PC-9 (cell line): ENCODE results near the gene PPFIA4. TPM values are rescaled to one million over a fixed set of nuclear protein-coding genes. Genes with fewer than 3 reads are reported as not detected.
"Not testable (repeated sequence)": the region's sequence is repeated elsewhere in the genome, so short reads cannot be mapped to it uniquely, and the experiment has no call there.

ENCODE experiments used
- BruUV-seq: library from RNA; stranded (reverse); fragments of 400-500 nt; replicated peaks from 2 replicates; lab custom pipeline; 2021; lab: Mats Ljungman, UMichigan
- CTCF ChIA-PET: fragments of 300-600 bp; sonication (Branson Sonifier 250); formaldehyde crosslinking; loops from one replicate; lab custom pipeline; 2022; ENCODE audit warnings: antibody characterized with exemption; lab: Charles Lee
- POLR2A ChIA-PET: fragments of 300-600 bp; sonication (Branson Sonifier 250); formaldehyde crosslinking; loops from one replicate; lab custom pipeline; 2022; ENCODE audit warnings: antibody characterized with exemption; ENCODE audit not compliant: unreplicated experiment; lab: Charles Lee
- DNase-seq, 2 experiments: peaks; one replicate each; pipeline versions ENCODE4 v3.0.0 to v3.0.0-alpha.2; 2015 to 2022; ENCODE audit warnings: mixed read lengths in 1 of 2
- H2AFZ ChIP-seq: fragments of 200-600 bp; sonication (generic); 2 replicates; pipeline ENCODE4 v1.8.1; 2017; ENCODE audit warnings: antibody characterized with exemption
- H3F3A ChIP-seq: fragments of 200-600 bp; sonication (generic); 2 replicates; pipeline ENCODE4 v1.8.1; 2017; ENCODE audit warnings: antibody characterized with exemption, mild to moderate bottlenecking, low read depth; ENCODE audit not compliant: insufficient read depth
- H3K27ac ChIP-seq: fragments of 200-600 bp; sonication (generic); 2 replicates; pipeline ENCODE4 v1.6.1; 2016; ENCODE audit warnings: mixed run types
- H3K27me3 ChIP-seq: fragments of 200-600 bp; sonication (generic); 2 replicates; pipeline ENCODE4 v1.6.1; 2016; ENCODE audit warnings: low read depth, mixed run types; ENCODE audit not compliant: insufficient read depth
- H3K36me3 ChIP-seq: fragments of 200-600 bp; sonication (generic); 2 replicates; pipeline ENCODE4 v1.6.1; 2016; ENCODE audit warnings: low read depth, mixed run types
- H3K4me1 ChIP-seq: fragments of 200-600 bp; sonication (generic); replicated peaks from 2 replicates; pipeline ENCODE4 v1.6.1; 2016; ENCODE audit warnings: mixed run types; ENCODE audit not compliant: insufficient read depth
- H3K4me2 ChIP-seq: fragments of 200-600 bp; sonication (generic); 2 replicates; pipeline ENCODE4 v1.6.1; 2017; ENCODE audit warnings: mixed run types
- H3K4me3 ChIP-seq: fragments of 200-600 bp; sonication (generic); 2 replicates; pipeline ENCODE4 v1.6.1; 2016; ENCODE audit warnings: mixed run types
- H3K79me2 ChIP-seq: fragments of 200-600 bp; sonication (generic); 2 replicates; pipeline ENCODE4 v1.6.1; 2017; ENCODE audit warnings: low read depth, mixed run types
- H3K9me2 ChIP-seq: fragments of 200-600 bp; sonication (generic); 2 replicates; pipeline ENCODE4 v1.8.1; 2017; ENCODE audit warnings: mild to moderate bottlenecking; ENCODE audit not compliant: insufficient read depth
- H3K9me3 ChIP-seq: fragments of 200-600 bp; sonication (generic); 2 replicates; pipeline ENCODE4 v1.8.1; 2016; ENCODE audit warnings: low read depth; ENCODE audit not compliant: insufficient read depth
- H4K20me1 ChIP-seq: fragments of 200-600 bp; sonication (generic); 2 replicates; pipeline ENCODE4 v1.8.1; 2017; ENCODE audit not compliant: insufficient read depth
- CTCF ChIP-seq: fragments of 200-600 bp; sonication (generic); conservative IDR thresholded peaks from 2 replicates; pipeline ENCODE4 v1.6.1; 2017; ENCODE audit warnings: mixed run types, antibody characterized with exemption, mild to moderate bottlenecking, moderate library complexity
- EZH2 ChIP-seq: fragments of 200-600 bp; sonication (generic); IDR thresholded peaks from 2 replicates; pipeline ENCODE4 v1.8.0; 2017; ENCODE audit warnings: antibody characterized with exemption, low read depth
- intact Hi-C: fragments of 100-400 bp; cut with micrococcal nuclease; formaldehyde crosslinking; loops from one replicate; pipeline ENCODE4 v1.10.0; 2022; ENCODE audit not compliant: unreplicated experiment
- total RNA-seq: library from RNA; stranded (reverse); gene quantifications from 2 replicates; pipeline ENCODE4 v1.2.3, GENCODE V29; 2021

Gene PPFIA4
- total RNA-seq, 1 experiment from 2014 or later: 1.2 TPM

GRCh38 chr1:202981939-202982338 lies 44.4 kb upstream of the PPFIA4 start:
- H3K9me2 ChIP-seq: no peaks in the 10 kb centered on the region
- no peaks in the 10 kb centered on the region for H3K36me3 ChIP-seq
- no peak overlapping the region for H3K27ac ChIP-seq
- no peak for TF ChIP-seq EZH2
- no peak for TF ChIP-seq CTCF
- no TSS peak for BruUV-seq
- ChIA-PET CTCF (interaction anchor here (0.7 kb wide), 3 partner anchors 17 to 637 kb away, joined by 4 to 6 read pairs (median 6); no protein-coding TSS in a partner anchor), POLR2A (no interaction called here)
- H3K4me1 ChIP-seq: peaks cover 6% of the 10 kb centered on the region; the same call in 1 of the 2 replicates
- no peak overlapping the region for H3K4me3 ChIP-seq
- DNase-seq: no peak
- H3K79me2 ChIP-seq: no peaks in the 10 kb centered on the region
- H3K27me3 ChIP-seq: 0 out of 2 replicates have a peak, but pooled peaks cover 3% of the 10 kb centered on the region
- H4K20me1 ChIP-seq: no peaks in the 10 kb centered on the region
- H2AFZ ChIP-seq: no peak overlapping the region
- H3K4me2 ChIP-seq: no peak overlapping the region
- H3F3A ChIP-seq: peaks cover 4% of the 10 kb centered on the region; the same call in 1 of the 2 replicates
- no peaks in the 10 kb centered on the region for H3K9me3 ChIP-seq
- intact Hi-C loops: no loop called here

GRCh38 chr1:202982715-202983430 lies 43.4 kb upstream of the PPFIA4 start:
- intact Hi-C loops: no loop called here
- Histone ChIP-seq H3K27me3 (peaks cover 7% of the 10 kb centered on the region; the same call in 1 of the 2 replicates), H3K9me2 (no peaks in the 10 kb centered on the region), H2AFZ (no peak overlapping the region), H3K36me3 (no peaks in the 10 kb centered on the region), H3K4me2 (no peak overlapping the region), H3K9me3 (no peaks in the 10 kb centered on the region), H3K27ac (no peak overlapping the region), H3K4me3 (no peak overlapping the region), H4K20me1 (no peaks in the 10 kb centered on the region), H3K4me1 (peaks cover 6% of the 10 kb centered on the region; the same call in 1 of the 2 replicates), H3K79me2 (no peaks in the 10 kb centered on the region), H3F3A (peaks cover 4% of the 10 kb centered on the region; the same call in 1 of the 2 replicates)
- TF ChIP-seq EZH2 (no peak), CTCF (no peak)
- no peak for DNase-seq
- CTCF ChIA-PET: interaction anchor here (0.7 kb wide), 1 partner anchor 141 kb away, joined by 6 read pairs; no protein-coding TSS in a partner anchor
- POLR2A ChIA-PET: no interaction called here
- BruUV-seq: no TSS peak

DNA sequence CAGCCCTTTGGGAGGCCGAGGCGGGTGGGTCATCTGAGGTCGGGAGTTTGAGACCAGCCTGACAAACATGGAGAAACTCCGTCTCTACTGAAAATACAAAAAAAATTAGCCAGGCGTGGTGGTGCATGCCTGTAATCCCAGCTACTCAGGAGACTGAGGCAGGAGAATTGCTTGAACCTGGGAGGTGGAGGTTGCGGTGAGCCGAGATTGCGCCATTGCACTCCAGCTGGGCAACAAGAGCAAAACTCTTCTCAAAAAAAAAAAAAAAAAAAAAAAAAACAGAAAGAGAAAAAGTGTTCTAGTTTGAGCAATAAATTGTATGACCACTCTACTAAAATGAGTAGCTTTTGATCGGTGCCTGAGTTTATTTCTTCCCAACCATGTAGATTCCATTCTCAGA lies 40.2 kb upstream of the PPFIA4 start:
- CTCF ChIA-PET: interaction anchor here (0.6 kb wide), 1 partner anchor 18 kb away, joined by 9 read pairs; no protein-coding TSS in a partner anchor
- H3K4me1 ChIP-seq, H3K9me2 ChIP-seq, POLR2A ChIA-PET, intact Hi-C loops, H3K79me2 ChIP-seq, H2AFZ ChIP-seq, H4K20me1 ChIP-seq, DNase-seq, BruUV-seq, H3K27ac ChIP-seq, H3K4me2 ChIP-seq, H3K4me3 ChIP-seq, H3K9me3 ChIP-seq, H3F3A ChIP-seq, H3K36me3 ChIP-seq, H3K27me3 ChIP-seq: not testable (repeated sequence)
